Measurements from ENCODE around the gene ENKD1. TPM values are rescaled to one million over a fixed set of nuclear protein-coding genes. Genes with fewer than 3 reads are reported as not detected.

ENKD1 gene
- total RNA-seq, 2 donors from 2014 or later, result 19.0 to 21.2 TPM

GRCh38 chr16:67669499-67670101 is 3.0 kb upstream of the ENKD1 start:
- no peak for DNase-seq
- H3K27ac Mint-ChIP-seq, result no peak overlapping the region
- peaks cover 4% of the 10 kb centered on the region for H3K36me3 Mint-ChIP-seq (ENCODE audit: low read depth)
- H3K9me3 Mint-ChIP-seq, result no peaks in the 10 kb centered on the region
- Histone ChIP-seq H3K4me1 (ENCODE audit: control insufficient read depth, insufficient read depth, low read length) (no peaks in the 10 kb centered on the region), H3K27me3 (ENCODE audit: control insufficient read depth, insufficient read depth, low read length, poor library complexity, severe bottlenecking) (no peaks in the 10 kb centered on the region), H3K4me3 (ENCODE audit: low read length) (no peak overlapping the region), H3K9me3 (ENCODE audit: control insufficient read depth, low read length) (no peaks in the 10 kb centered on the region), H3K36me3 (ENCODE audit: control insufficient read depth, insufficient read depth, low read length) (no peaks in the 10 kb centered on the region), H3K9ac (ENCODE audit: extremely low read depth, low read length, poor library complexity, severe bottlenecking) (no peak overlapping the region), H3K27ac (ENCODE audit: low read depth, low read length) (no peak overlapping the region)
- peaks cover 2% of the 10 kb centered on the region for H3K4me1 Mint-ChIP-seq
- WGBS, 2 experiments (ENCODE audit: insufficient coverage in 1 of 2, insufficient read length in 1 of 2), result 92 to 94% methylated on average over 6 to 10 of the region's 10 CpGs
- no peak overlapping the region for H3K4me3 Mint-ChIP-seq
- peaks cover 2% of the 10 kb centered on the region for H3K27me3 Mint-ChIP-seq (ENCODE audit: insufficient read depth)
- no peak for TF ChIP-seq CTCF (conservative IDR thresholded peaks at IDR 0.05)

GRCh38 chr16:67668495-67669157 is 2.1 kb upstream of the ENKD1 start:
- H3K27me3 ChIP-seq (ENCODE audit: control insufficient read depth, insufficient read depth, low read length, poor library complexity, severe bottlenecking), result no peaks in the 10 kb centered on the region
- Mint-ChIP-seq H3K27me3 (ENCODE audit: insufficient read depth) (peaks cover 2% of the 10 kb centered on the region), H3K9me3 (no peaks in the 10 kb centered on the region), H3K36me3 (ENCODE audit: low read depth) (peaks cover 10% of the 10 kb centered on the region), H3K4me1 (peaks cover 2% of the 10 kb centered on the region), H3K27ac (no peak overlapping the region), H3K4me3 (no peak overlapping the region)
- WGBS, 2 experiments (ENCODE audit: insufficient coverage in 1 of 2, insufficient read length in 1 of 2), result 92 to 95% methylated on average over 4 to 6 of the region's 6 CpGs
- DNase-seq, result no peak
- no peaks in the 10 kb centered on the region for H3K4me1 ChIP-seq (ENCODE audit: control insufficient read depth, insufficient read depth, low read length)
- no peak for TF ChIP-seq CTCF (conservative IDR thresholded peaks at IDR 0.05)
- no peaks in the 10 kb centered on the region for H3K36me3 ChIP-seq (ENCODE audit: control insufficient read depth, insufficient read depth, low read length)
- no peak overlapping the region for H3K4me3 ChIP-seq (ENCODE audit: low read length)
- no peaks in the 10 kb centered on the region for H3K9me3 ChIP-seq (ENCODE audit: control insufficient read depth, low read length)
- H3K27ac ChIP-seq (ENCODE audit: low read depth, low read length), result no peak overlapping the region
- H3K9ac ChIP-seq (ENCODE audit: extremely low read depth, low read length, poor library complexity, severe bottlenecking), result no peak overlapping the region

GRCh38 chr16:67667817-67668494 is 1.4 kb upstream of the ENKD1 start:
- Mint-ChIP-seq H3K27ac (no peak overlapping the region), H3K9me3 (no peaks in the 10 kb centered on the region), H3K36me3 (ENCODE audit: low read depth) (peaks cover 12% of the 10 kb centered on the region), H3K4me1 (peaks cover 2% of the 10 kb centered on the region), H3K4me3 (peak overlapping the region; percentile 71), H3K27me3 (ENCODE audit: insufficient read depth) (peaks cover 2% of the 10 kb centered on the region)
- Histone ChIP-seq H3K36me3 (ENCODE audit: control insufficient read depth, insufficient read depth, low read length) (peaks cover 3% of the 10 kb centered on the region), H3K9ac (ENCODE audit: extremely low read depth, low read length, poor library complexity, severe bottlenecking) (no peak overlapping the region), H3K27me3 (ENCODE audit: control insufficient read depth, insufficient read depth, low read length, poor library complexity, severe bottlenecking) (no peaks in the 10 kb centered on the region), H3K4me3 (ENCODE audit: low read length) (no peak overlapping the region), H3K27ac (ENCODE audit: low read depth, low read length) (peak overlapping the region; percentile 30), H3K9me3 (ENCODE audit: control insufficient read depth, low read length) (no peaks in the 10 kb centered on the region), H3K4me1 (ENCODE audit: control insufficient read depth, insufficient read depth, low read length) (no peaks in the 10 kb centered on the region)
- WGBS, 2 experiments (ENCODE audit: insufficient coverage in 1 of 2, insufficient read length in 1 of 2), result 44 to 60% methylated on average over 9 to 18 of the region's 18 CpGs
- peak; percentile 90 for TF ChIP-seq CTCF (conservative IDR thresholded peaks at IDR 0.05)
- peak; percentile 93 for DNase-seq

Data from endodermal cell (in vitro differentiated cells).